CD4-positive, alpha-beta T cell treated with Interleukin-17A for 4 hours (primary cell): ENCODE measurements around the gene EYA4.
"Not testable (repeated sequence)": the region's sequence is repeated elsewhere in the genome, so short reads cannot be mapped to it uniquely, and the experiment has no call there.

Source experiments
- DNase-seq: peaks from one replicate; pipeline ENCODE4 v3.0.0-alpha.2; 2020; ENCODE audit warnings: mixed read lengths

EYA4 gene

GRCh38 chr6:133353061-133353460 lies 111.9 kb downstream of the EYA4 start:
- DNase-seq: no peak

GRCh38 chr6:133355922-133356321 lies 114.8 kb downstream of the EYA4 start:
- DNase-seq: no peak

- DNase-seq: no peak
Observed at GRCh38 chr6:133358574-133359150, 117.5 kb downstream of the EYA4 start.

GRCh38 chr6:133359256-133359655 lies 118.1 kb downstream of the EYA4 start:
- no peak for DNase-seq

- no peak for DNase-seq
Observed at GRCh38 chr6:133359760-133360159, 118.6 kb downstream of the EYA4 start.

- DNase-seq: no peak
Observed at GRCh38 chr6:133360194-133360593, 119.0 kb downstream of the EYA4 start.

- no peak for DNase-seq
Observed at GRCh38 chr6:133362813-133363212, 121.7 kb downstream of the EYA4 start.

GRCh38 chr6:133368664-133369063 lies 127.5 kb downstream of the EYA4 start:
- DNase-seq: no peak

- DNase-seq: no peak
Observed at GRCh38 chr6:133369773-133370272, 128.7 kb downstream of the EYA4 start.

- DNase-seq: no peak
Observed at GRCh38 chr6:133376743-133377142, 135.6 kb downstream of the EYA4 start.

- DNase-seq: no peak
Observed at GRCh38 chr6:133377219-133377618, 136.1 kb downstream of the EYA4 start.

GRCh38 chr6:133380047-133380446 lies 138.9 kb downstream of the EYA4 start:
- no peak for DNase-seq

- DNase-seq: no peak
Observed at GRCh38 chr6:133380723-133381122, 139.6 kb downstream of the EYA4 start.

- DNase-seq: no peak
Observed at GRCh38 chr6:133388731-133389130, 147.6 kb downstream of the EYA4 start.

- no peak for DNase-seq
Observed at GRCh38 chr6:133390168-133390567, 149.0 kb downstream of the EYA4 start.

GRCh38 chr6:133392015-133392414 lies 150.9 kb downstream of the EYA4 start:
- DNase-seq: no peak

- DNase-seq: no peak
Observed at GRCh38 chr6:133392641-133393040, 151.5 kb downstream of the EYA4 start.

GRCh38 chr6:133393891-133394290 lies 152.7 kb downstream of the EYA4 start:
- DNase-seq: no peak

GRCh38 chr6:133394630-133395029 lies 153.5 kb downstream of the EYA4 start:
- no peak for DNase-seq

- no peak for DNase-seq
Observed at GRCh38 chr6:133396233-133396983, 155.3 kb downstream of the EYA4 start.

GRCh38 chr6:133396984-133397348 lies 155.8 kb downstream of the EYA4 start:
- DNase-seq: no peak

GRCh38 chr6:133397601-133398000 lies 156.4 kb downstream of the EYA4 start:
- not testable (repeated sequence) for DNase-seq

- DNase-seq: no peak
Observed at GRCh38 chr6:133399426-133399825, 158.3 kb downstream of the EYA4 start.

GRCh38 chr6:133404151-133404550 lies 163.0 kb downstream of the EYA4 start:
- DNase-seq: no peak

- no peak for DNase-seq
Observed at GRCh38 chr6:133404728-133405127, 163.6 kb downstream of the EYA4 start.
